PC-9 (cell line): Measurements from ENCODE around the gene MKRN2. TPM values are rescaled to one million over a fixed set of nuclear protein-coding genes. Genes with fewer than 3 reads are reported as not detected.

Experiments used
- BruUV-seq: library from RNA; stranded (reverse); fragments of 400-500 nt; replicated peaks from 2 replicates; lab custom pipeline; 2021; lab: Mats Ljungman, UMichigan
- CTCF ChIA-PET: fragments of 300-600 bp; sonication (Branson Sonifier 250); formaldehyde crosslinking; loops from one replicate; lab custom pipeline; 2022; ENCODE audit warnings: antibody characterized with exemption; lab: Charles Lee
- POLR2A ChIA-PET: fragments of 300-600 bp; sonication (Branson Sonifier 250); formaldehyde crosslinking; loops from one replicate; lab custom pipeline; 2022; ENCODE audit warnings: antibody characterized with exemption; ENCODE audit not compliant: unreplicated experiment; lab: Charles Lee
- DNase-seq, 2 experiments: peaks; one replicate each; pipeline versions ENCODE4 v3.0.0 to v3.0.0-alpha.2; 2015 to 2022; ENCODE audit warnings: mixed read lengths in 1 of 2
- H2AFZ ChIP-seq: fragments of 200-600 bp; sonication (generic); 2 replicates; pipeline ENCODE4 v1.8.1; 2017; ENCODE audit warnings: antibody characterized with exemption
- H3F3A ChIP-seq: fragments of 200-600 bp; sonication (generic); 2 replicates; pipeline ENCODE4 v1.8.1; 2017; ENCODE audit warnings: antibody characterized with exemption, mild to moderate bottlenecking, low read depth; ENCODE audit not compliant: insufficient read depth
- H3K27ac ChIP-seq: fragments of 200-600 bp; sonication (generic); 2 replicates; pipeline ENCODE4 v1.6.1; 2016; ENCODE audit warnings: mixed run types
- H3K27me3 ChIP-seq: fragments of 200-600 bp; sonication (generic); 2 replicates; pipeline ENCODE4 v1.6.1; 2016; ENCODE audit warnings: low read depth, mixed run types; ENCODE audit not compliant: insufficient read depth
- H3K36me3 ChIP-seq: fragments of 200-600 bp; sonication (generic); 2 replicates; pipeline ENCODE4 v1.6.1; 2016; ENCODE audit warnings: low read depth, mixed run types
- H3K4me1 ChIP-seq: fragments of 200-600 bp; sonication (generic); replicated peaks from 2 replicates; pipeline ENCODE4 v1.6.1; 2016; ENCODE audit warnings: mixed run types; ENCODE audit not compliant: insufficient read depth
- H3K4me2 ChIP-seq: fragments of 200-600 bp; sonication (generic); 2 replicates; pipeline ENCODE4 v1.6.1; 2017; ENCODE audit warnings: mixed run types
- H3K4me3 ChIP-seq: fragments of 200-600 bp; sonication (generic); 2 replicates; pipeline ENCODE4 v1.6.1; 2016; ENCODE audit warnings: mixed run types
- H3K79me2 ChIP-seq: fragments of 200-600 bp; sonication (generic); 2 replicates; pipeline ENCODE4 v1.6.1; 2017; ENCODE audit warnings: low read depth, mixed run types
- H3K9me2 ChIP-seq: fragments of 200-600 bp; sonication (generic); 2 replicates; pipeline ENCODE4 v1.8.1; 2017; ENCODE audit warnings: mild to moderate bottlenecking; ENCODE audit not compliant: insufficient read depth
- H3K9me3 ChIP-seq: fragments of 200-600 bp; sonication (generic); 2 replicates; pipeline ENCODE4 v1.8.1; 2016; ENCODE audit warnings: low read depth; ENCODE audit not compliant: insufficient read depth
- H4K20me1 ChIP-seq: fragments of 200-600 bp; sonication (generic); 2 replicates; pipeline ENCODE4 v1.8.1; 2017; ENCODE audit not compliant: insufficient read depth
- EZH2 ChIP-seq: fragments of 200-600 bp; sonication (generic); IDR thresholded peaks from 2 replicates; pipeline ENCODE4 v1.8.0; 2017; ENCODE audit warnings: antibody characterized with exemption, low read depth
- intact Hi-C: fragments of 100-400 bp; cut with micrococcal nuclease; formaldehyde crosslinking; loops from one replicate; pipeline ENCODE4 v1.10.0; 2022; ENCODE audit not compliant: unreplicated experiment
- total RNA-seq: library from RNA; stranded (reverse); gene quantifications from 2 replicates; pipeline ENCODE4 v1.2.3, GENCODE V29; 2021
- TF ChIP-seq, protein P1 (sequence below): fragments of 200-600 bp; sonication (generic); conservative IDR thresholded peaks from 2 replicates; pipeline ENCODE4 v1.6.1; 2017; ENCODE audit warnings: mixed run types, antibody characterized with exemption, mild to moderate bottlenecking, moderate library complexity

The MKRN2 gene
- total RNA-seq, 1 experiment from 2014 or later: 25.0 TPM

- intact Hi-C loops: no loop called here
- Histone ChIP-seq H2AFZ (no peak overlapping the region), H3K9me2 (no peaks in the 10 kb centered on the region), H3K79me2 (no peaks in the 10 kb centered on the region), H3K27ac (no peak overlapping the region), H3K4me2 (no peak overlapping the region), H3K36me3 (peaks cover 34% of the 10 kb centered on the region), H3K4me1 (no peaks in the 10 kb centered on the region), H4K20me1 (peaks cover 20% of the 10 kb centered on the region), H3F3A (peaks cover 16% of the 10 kb centered on the region; the same call in 1 of the 2 replicates), H3K27me3 (no peaks in the 10 kb centered on the region), H3K9me3 (no peaks in the 10 kb centered on the region), H3K4me3 (no peak overlapping the region)
- ChIA-PET CTCF (no interaction called here), POLR2A (no interaction called here)
- no peak for DNase-seq
- TF ChIP-seq EZH2: no peak
- TF ChIP-seq, protein P1, sequence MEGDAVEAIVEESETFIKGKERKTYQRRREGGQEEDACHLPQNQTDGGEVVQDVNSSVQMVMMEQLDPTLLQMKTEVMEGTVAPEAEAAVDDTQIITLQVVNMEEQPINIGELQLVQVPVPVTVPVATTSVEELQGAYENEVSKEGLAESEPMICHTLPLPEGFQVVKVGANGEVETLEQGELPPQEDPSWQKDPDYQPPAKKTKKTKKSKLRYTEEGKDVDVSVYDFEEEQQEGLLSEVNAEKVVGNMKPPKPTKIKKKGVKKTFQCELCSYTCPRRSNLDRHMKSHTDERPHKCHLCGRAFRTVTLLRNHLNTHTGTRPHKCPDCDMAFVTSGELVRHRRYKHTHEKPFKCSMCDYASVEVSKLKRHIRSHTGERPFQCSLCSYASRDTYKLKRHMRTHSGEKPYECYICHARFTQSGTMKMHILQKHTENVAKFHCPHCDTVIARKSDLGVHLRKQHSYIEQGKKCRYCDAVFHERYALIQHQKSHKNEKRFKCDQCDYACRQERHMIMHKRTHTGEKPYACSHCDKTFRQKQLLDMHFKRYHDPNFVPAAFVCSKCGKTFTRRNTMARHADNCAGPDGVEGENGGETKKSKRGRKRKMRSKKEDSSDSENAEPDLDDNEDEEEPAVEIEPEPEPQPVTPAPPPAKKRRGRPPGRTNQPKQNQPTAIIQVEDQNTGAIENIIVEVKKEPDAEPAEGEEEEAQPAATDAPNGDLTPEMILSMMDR: no peak
- no TSS peak for BruUV-seq
Measured at GRCh38 chr3:12579456-12579855, 22.6 kb downstream of the MKRN2 start.

DNA sequence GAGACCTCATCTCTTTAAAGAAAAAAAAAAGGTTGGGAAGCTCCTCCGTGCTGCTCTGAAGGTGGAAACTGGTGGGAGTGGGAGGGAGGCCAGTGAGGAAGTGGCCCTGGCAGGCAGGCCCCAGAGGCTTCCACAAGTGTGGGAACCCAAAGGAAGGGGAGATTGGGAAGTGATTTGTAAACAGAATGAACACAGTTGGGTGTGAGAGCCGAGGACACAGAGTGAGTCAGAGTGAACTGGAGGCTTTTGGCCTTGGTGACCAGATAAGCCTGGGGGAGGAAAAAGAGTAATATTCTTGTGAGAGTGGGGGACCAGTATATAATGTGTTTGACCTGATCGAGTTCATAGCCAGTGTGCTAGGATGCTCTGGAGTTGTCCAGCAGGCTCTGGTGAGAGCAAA is 23.0 kb downstream of the MKRN2 start:
- POLR2A ChIA-PET: no interaction called here
- TF ChIP-seq, protein P1: no peak
- no peak for TF ChIP-seq EZH2

GRCh38 chr3:12582730-12583129 is 25.8 kb downstream of the MKRN2 start:
- TF ChIP-seq EZH2: no peak
- TF ChIP-seq, protein P1: no peak
- DNase-seq: no peak
- intact Hi-C loops: no loop called here
- no peaks in the 10 kb centered on the region for H3K9me2 ChIP-seq
- H3K4me3 ChIP-seq: no peak overlapping the region
- no peaks in the 10 kb centered on the region for H3K4me1 ChIP-seq
- H3F3A ChIP-seq: peaks cover 35% of the 10 kb centered on the region; the same call in 1 of the 2 replicates
- no peaks in the 10 kb centered on the region for H3K79me2 ChIP-seq
- peaks cover 45% of the 10 kb centered on the region for H3K36me3 ChIP-seq
- CTCF ChIA-PET: no interaction called here
- no peaks in the 10 kb centered on the region for H3K27me3 ChIP-seq
- H2AFZ ChIP-seq: no peak overlapping the region
- H3K27ac ChIP-seq: no peak overlapping the region
- BruUV-seq: no TSS peak
- no peak overlapping the region for H3K4me2 ChIP-seq
- H4K20me1 ChIP-seq: peaks cover 24% of the 10 kb centered on the region
- POLR2A ChIA-PET: no interaction called here
- H3K9me3 ChIP-seq: no peaks in the 10 kb centered on the region

More for the DNA sequence above, 23.0 kb downstream of the MKRN2 start:
- H3K9me3 ChIP-seq: no peaks in the 10 kb centered on the region
- no peaks in the 10 kb centered on the region for H3K27me3 ChIP-seq
- no peak overlapping the region for H2AFZ ChIP-seq
- peaks cover 24% of the 10 kb centered on the region for H4K20me1 ChIP-seq
- peaks cover 35% of the 10 kb centered on the region for H3K36me3 ChIP-seq
- intact Hi-C loops: no loop called here
- DNase-seq: no peak
- H3K4me1 ChIP-seq: no peaks in the 10 kb centered on the region
- H3K27ac ChIP-seq: no peak overlapping the region
- no peak overlapping the region for H3K4me3 ChIP-seq
- H3F3A ChIP-seq: peaks cover 21% of the 10 kb centered on the region; the same call in 1 of the 2 replicates
- no TSS peak for BruUV-seq
- H3K79me2 ChIP-seq: no peaks in the 10 kb centered on the region
- H3K4me2 ChIP-seq: no peak overlapping the region
- CTCF ChIA-PET: no interaction called here
- no peaks in the 10 kb centered on the region for H3K9me2 ChIP-seq
